ENCODE results near the gene CNIH2.

CNIH2 gene

DNA sequence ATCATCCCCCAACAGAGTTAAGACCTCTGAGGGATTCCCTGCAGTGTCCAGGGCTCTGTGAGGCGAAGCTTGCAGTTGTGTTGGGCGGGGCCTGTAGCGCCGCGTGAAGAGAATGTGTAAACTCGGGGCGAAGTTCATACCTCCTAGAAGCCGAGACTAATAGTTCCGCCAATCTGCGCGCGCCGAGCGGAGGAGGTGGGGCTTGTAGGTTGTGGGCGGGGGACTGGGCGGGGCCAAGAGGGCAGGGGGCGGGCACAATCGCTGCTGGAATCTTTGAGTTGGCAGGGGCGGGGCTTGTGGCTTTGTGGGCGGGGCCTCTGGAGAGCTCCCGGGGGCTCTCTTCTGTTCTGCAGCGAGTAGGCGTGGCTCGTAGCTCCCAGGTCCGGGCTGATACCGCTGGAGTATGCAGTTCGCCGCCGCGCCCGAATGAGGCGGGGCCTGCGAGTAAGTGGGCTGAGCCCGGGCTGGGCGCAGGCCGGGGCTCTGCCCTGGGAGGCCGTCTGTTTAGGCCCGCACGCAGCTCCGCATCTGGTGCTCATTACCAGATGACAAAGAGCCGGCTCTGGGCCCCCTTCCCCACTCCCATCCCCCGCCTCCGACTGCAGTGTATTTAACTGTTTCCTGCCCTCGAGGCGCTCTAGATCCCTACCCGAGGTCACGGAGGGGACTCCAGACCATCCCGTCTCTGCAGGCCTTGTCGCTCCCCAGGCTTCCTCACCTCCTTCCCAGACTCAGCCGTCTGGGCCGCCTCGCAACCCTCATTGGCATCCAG is 34.8 kb downstream of the CNIH2 start:
- peak overlapping the region; percentile 94 for H3K9ac ChIP-seq (ENCODE audit: low read length)
- no peak overlapping the region for H3K23ac ChIP-seq (ENCODE audit: low read length in 2 of 2)
- peak overlapping the region; percentile 48 for H2BK5ac ChIP-seq (ENCODE audit: low read depth, low read length, poor library complexity, severe bottlenecking)
- peak overlapping the region; percentile 33 for H2AK5ac ChIP-seq (ENCODE audit: low read length, severe bottlenecking)
- peak overlapping the region; percentile 98 to 99 for H3K18ac ChIP-seq (ENCODE audit: low read depth in 1 of 2, low read length in 2 of 2)
- peak overlapping the region; percentile 87 to 96 for H2BK12ac ChIP-seq (ENCODE audit: low read length in 2 of 2)
- H2BK15ac ChIP-seq (ENCODE audit: low read depth, poor library complexity, severe bottlenecking), result no peak overlapping the region
- peaks cover 43% of the 10 kb centered on the region for H3K4me1 ChIP-seq (ENCODE audit: control insufficient read depth, insufficient read depth, low read depth, low read length)
- no peaks in the 10 kb centered on the region for H3K9me3 ChIP-seq (ENCODE audit: control insufficient read depth, low read length)
- peaks cover 0 to under 1% of the 10 kb centered on the region in 2 experiments for H3K27me3 ChIP-seq (ENCODE audit: control insufficient read depth in 1 of 2, insufficient read depth in 1 of 2, low read length in 2 of 2)
- peak overlapping the region in 1 of 2 experiments; percentile 14 for H3K14ac ChIP-seq (ENCODE audit: low read length in 2 of 2)
- H3K4me2 ChIP-seq (ENCODE audit: low read length, poor library complexity, severe bottlenecking), result peak overlapping the region; percentile 88
- peaks cover 8 to 17% of the 10 kb centered on the region in 2 experiments for H3K36me3 ChIP-seq (ENCODE audit: control insufficient read depth in 1 of 2, insufficient read depth in 2 of 2, low read depth in 1 of 2, low read length in 2 of 2)
- H3K4me3 ChIP-seq (ENCODE audit: insufficient read depth in 1 of 2, low read depth in 1 of 2, low read length in 2 of 2), result peak overlapping the region; percentile 54 to 99
- peak overlapping the region; percentile 29 for H2AFZ ChIP-seq (ENCODE audit: low read depth, low read length)
- H3K4ac ChIP-seq (ENCODE audit: low read depth in 1 of 2, low read length in 2 of 2), result peak overlapping the region; percentile 79 to 90
- peak overlapping the region; percentile 95 for H3K27ac ChIP-seq (ENCODE audit: low read length, poor library complexity, severe bottlenecking)
- H3K79me1 ChIP-seq (replicated peaks; ENCODE audit: low read length, poor library complexity, severe bottlenecking), result peaks cover 5% of the 10 kb centered on the region
- peak overlapping the region; percentile 98 for H4K8ac ChIP-seq (ENCODE audit: low read length)
- DNase-seq, result peak; percentile 99
- peak overlapping the region; percentile 94 for H2BK120ac ChIP-seq (ENCODE audit: low read depth, low read length)
- WGBS, result under 1% methylated on average over 47 of the region's 52 CpGs
- peak overlapping the region; percentile 96 for H4K91ac ChIP-seq (ENCODE audit: low read length)

DNA sequence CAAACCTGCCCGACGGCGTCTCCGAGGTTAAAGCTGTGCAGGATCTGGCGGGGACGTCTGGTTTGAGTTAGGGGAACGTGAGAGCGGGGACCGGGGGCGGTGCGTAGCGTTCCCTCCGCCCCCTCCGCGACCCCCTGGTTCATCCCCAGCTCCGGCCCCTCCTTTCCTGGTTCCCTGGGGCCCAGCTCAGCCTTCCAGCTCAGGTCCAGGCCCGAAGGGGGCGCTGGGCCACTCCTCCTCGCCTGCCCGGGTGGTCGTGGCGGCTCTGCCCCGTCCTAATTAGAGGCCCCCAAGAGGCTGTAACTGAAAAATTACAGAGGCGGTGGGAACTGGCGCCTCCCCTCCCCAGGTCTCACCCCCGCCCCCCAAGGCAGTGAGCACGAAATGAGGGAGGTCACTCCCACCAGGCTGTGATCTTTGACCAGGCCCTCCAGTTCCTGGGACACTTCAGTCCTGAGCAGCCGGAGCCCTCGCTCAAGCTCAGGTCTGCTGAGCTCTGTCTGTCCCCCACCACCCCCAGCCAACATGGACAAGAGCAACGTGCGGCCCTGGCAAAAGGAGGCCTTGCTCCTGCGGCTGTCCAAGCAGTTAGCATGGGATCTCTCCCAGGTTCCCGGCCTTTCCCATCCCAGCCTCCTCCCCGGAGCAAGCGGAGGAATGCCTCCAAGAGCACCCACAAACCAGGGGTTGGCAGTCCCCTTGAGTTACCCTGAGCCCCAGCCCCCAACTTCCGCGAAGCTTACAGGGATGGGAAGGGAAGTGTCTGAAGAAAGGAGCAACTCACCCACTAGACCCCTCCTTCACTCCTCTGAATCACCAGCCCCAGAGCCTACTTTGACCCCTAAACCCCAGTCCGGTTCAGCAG is 35.6 kb downstream of the CNIH2 start:
- H3K9ac ChIP-seq (ENCODE audit: low read length), result peak overlapping the region; percentile 94
- peaks cover 8 to 17% of the 10 kb centered on the region in 2 experiments for H3K36me3 ChIP-seq (ENCODE audit: control insufficient read depth in 1 of 2, insufficient read depth in 2 of 2, low read depth in 1 of 2, low read length in 2 of 2)
- peak overlapping the region; percentile 29 to 76 for H3K14ac ChIP-seq (ENCODE audit: low read length in 2 of 2)
- H3K9me3 ChIP-seq (ENCODE audit: control insufficient read depth, low read length), result no peaks in the 10 kb centered on the region
- peak overlapping the region; percentile 44 for H3K4me2 ChIP-seq (ENCODE audit: low read length, poor library complexity, severe bottlenecking)
- H2BK15ac ChIP-seq (ENCODE audit: low read depth, poor library complexity, severe bottlenecking), result peak overlapping the region; percentile 99
- peak overlapping the region; percentile 48 for H2BK5ac ChIP-seq (ENCODE audit: low read depth, low read length, poor library complexity, severe bottlenecking)
- peak overlapping the region; percentile 57 for H2AK5ac ChIP-seq (ENCODE audit: low read length, severe bottlenecking)
- no peaks in the 10 kb centered on the region for H3K27me3 ChIP-seq (ENCODE audit: control insufficient read depth in 1 of 2, insufficient read depth in 1 of 2, low read length in 2 of 2)
- DNase-seq, result peak; percentile 63
- H3K4ac ChIP-seq (ENCODE audit: low read depth in 1 of 2, low read length in 2 of 2), result peak overlapping the region; percentile 90 to 97
- peak overlapping the region; percentile 42 to 96 for H2BK12ac ChIP-seq (ENCODE audit: low read length in 2 of 2)
- H3K27ac ChIP-seq (ENCODE audit: low read length, poor library complexity, severe bottlenecking), result peak overlapping the region; percentile 95
- peak overlapping the region; percentile 98 for H4K8ac ChIP-seq (ENCODE audit: low read length)
- 5% methylated on average over 27 of the region's 38 CpGs for WGBS
- H3K18ac ChIP-seq (ENCODE audit: low read depth in 1 of 2, low read length in 2 of 2), result peak overlapping the region; percentile 98 to 99
- H2AFZ ChIP-seq (ENCODE audit: low read depth, low read length), result no peak overlapping the region
- peak overlapping the region; percentile 94 for H2BK120ac ChIP-seq (ENCODE audit: low read depth, low read length)
- H3K4me3 ChIP-seq (ENCODE audit: insufficient read depth in 1 of 2, low read depth in 1 of 2, low read length in 2 of 2), result peak overlapping the region; percentile 21 to 99
- peaks cover 51% of the 10 kb centered on the region for H3K4me1 ChIP-seq (ENCODE audit: control insufficient read depth, insufficient read depth, low read depth, low read length)
- H4K91ac ChIP-seq (ENCODE audit: low read length), result peak overlapping the region; percentile 96
- H3K79me1 ChIP-seq (replicated peaks; ENCODE audit: low read length, poor library complexity, severe bottlenecking), result peaks cover 5% of the 10 kb centered on the region
- H3K23ac ChIP-seq (ENCODE audit: low read length in 2 of 2), result peak overlapping the region; percentile 81 to 94

DNA sequence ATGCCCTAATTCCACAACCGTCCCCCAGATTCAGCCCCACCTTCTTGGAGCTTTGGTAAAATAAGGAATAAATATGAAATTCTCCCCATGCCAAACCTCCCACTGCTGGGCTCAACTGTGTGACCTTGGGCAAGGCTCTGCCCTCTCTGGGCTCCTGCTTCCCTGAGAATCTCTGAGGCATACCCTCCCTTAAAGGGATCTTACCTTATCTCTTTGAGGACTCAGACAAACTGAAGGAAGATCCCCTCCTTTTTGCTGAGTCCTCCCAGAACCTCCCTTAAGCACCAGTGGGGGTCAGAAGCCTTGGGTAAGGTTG is 36.2 kb downstream of the CNIH2 start:
- Histone ChIP-seq H3K18ac (ENCODE audit: low read depth in 1 of 2, low read length in 2 of 2) (peak overlapping the region; percentile 76 to 98), H2BK5ac (ENCODE audit: low read depth, low read length, poor library complexity, severe bottlenecking) (no peak overlapping the region), H3K14ac (ENCODE audit: low read length in 2 of 2) (no peak overlapping the region), H3K23ac (ENCODE audit: low read length in 2 of 2) (peak overlapping the region in 1 of 2 experiments; percentile 30), H3K4ac (ENCODE audit: low read depth in 1 of 2, low read length in 2 of 2) (peak overlapping the region; percentile 90 to 97), H2BK12ac (ENCODE audit: low read length in 2 of 2) (peak overlapping the region in 1 of 2 experiments; percentile 86), H4K8ac (ENCODE audit: low read length) (peak overlapping the region; percentile 98), H3K79me1 (replicated peaks; ENCODE audit: low read length, poor library complexity, severe bottlenecking) (peaks cover 5% of the 10 kb centered on the region), H4K91ac (ENCODE audit: low read length) (peak overlapping the region; percentile 96), H2BK120ac (ENCODE audit: low read depth, low read length) (peak overlapping the region; percentile 94), H2BK15ac (ENCODE audit: low read depth, poor library complexity, severe bottlenecking) (no peak overlapping the region), H3K4me3 (ENCODE audit: insufficient read depth in 1 of 2, low read depth in 1 of 2, low read length in 2 of 2) (peak overlapping the region in 1 of 2 experiments; percentile 99), H3K4me2 (ENCODE audit: low read length, poor library complexity, severe bottlenecking) (no peak overlapping the region), H3K27me3 (ENCODE audit: control insufficient read depth in 1 of 2, insufficient read depth in 1 of 2, low read length in 2 of 2) (no peaks in the 10 kb centered on the region), H2AK5ac (ENCODE audit: low read length, severe bottlenecking) (peak overlapping the region; percentile 57), H3K27ac (ENCODE audit: low read length, poor library complexity, severe bottlenecking) (no peak overlapping the region), H3K4me1 (ENCODE audit: control insufficient read depth, insufficient read depth, low read depth, low read length) (peaks cover 51% of the 10 kb centered on the region), H2AFZ (ENCODE audit: low read depth, low read length) (no peak overlapping the region), H3K9ac (ENCODE audit: low read length) (peak overlapping the region; percentile 94), H3K9me3 (ENCODE audit: control insufficient read depth, low read length) (no peaks in the 10 kb centered on the region), H3K36me3 (ENCODE audit: control insufficient read depth in 1 of 2, insufficient read depth in 2 of 2, low read depth in 1 of 2, low read length in 2 of 2) (peaks cover 8 to 17% of the 10 kb centered on the region in 2 experiments)
- DNase-seq, result no peak
- WGBS, result no CpG with 5 or more reads among the region's 1 CpG

Data from mesenchymal stem cell (in vitro differentiated cells and primary cell).